Measurements from ENCODE around the gene HTT.

HTT gene

GRCh38 chr4:3240936-3241522, 166.5 kb downstream of the HTT start:
- DNase-seq, result no peak

GRCh38 chr4:3241898-3242524, 167.5 kb downstream of the HTT start:
- DNase-seq, result peak; percentile 88

GRCh38 chr4:3243136-3243780, 168.8 kb downstream of the HTT start:
- DNase-seq, result no peak

- no peak for DNase-seq
These were observed 169.5 kb downstream of the HTT start for GRCh38 chr4:3244002-3244401.

GRCh38 chr4:3244747-3245146, 170.3 kb downstream of the HTT start:
- no peak for DNase-seq

- no peak for DNase-seq
These were observed 171.2 kb downstream of the HTT start for GRCh38 chr4:3245676-3246075.

GRCh38 chr4:3246458-3247398, 172.2 kb downstream of the HTT start:
- DNase-seq, result peak; percentile 20

GRCh38 chr4:3247399-3248177, 173.1 kb downstream of the HTT start:
- no peak for DNase-seq

GRCh38 chr4:3248178-3248480, 173.6 kb downstream of the HTT start:
- peak; percentile 20 for DNase-seq

GRCh38 chr4:3248811-3249661, 174.6 kb downstream of the HTT start, which contains the start of gene MSANTD1:
Gene MSANTD1, plus strand, starts transcription at chr4:3249159. Its CDS starts 64 bp downstream, at chr4:3249223.
- DNase-seq, result peak; percentile 53

- peak; percentile 31 for DNase-seq
These were observed 175.4 kb downstream of the HTT start for GRCh38 chr4:3249711-3250437.

- DNase-seq, result peak; percentile 25
These were observed 176.0 kb downstream of the HTT start for GRCh38 chr4:3250438-3250955.

GRCh38 chr4:3250956-3251690, 176.6 kb downstream of the HTT start:
- DNase-seq, result peak; percentile 23

GRCh38 chr4:3251691-3252479, 177.4 kb downstream of the HTT start:
- DNase-seq, result peak; percentile 5

GRCh38 chr4:3252480-3252828, 178.0 kb downstream of the HTT start:
- peak; percentile 11 for DNase-seq

- peak; percentile 23 for DNase-seq
These were observed 178.6 kb downstream of the HTT start for GRCh38 chr4:3252831-3253641.

- DNase-seq, result no peak
These were observed 179.3 kb downstream of the HTT start for GRCh38 chr4:3253808-3254207.

Data from left hindlimb (tissue), 1 donor.